SU-DHL-6 (cell line): ENCODE measurements around the gene CT55.

ENCODE experiments used
- EZH2phosphoT487 ChIP-seq: fragments of 200-600 bp; sonication (generic), shearing (Covaris generic); conservative IDR thresholded peaks from 2 replicates; pipeline ENCODE4 v1.6.1; 2018; ENCODE audit warnings: mild to moderate bottlenecking, antibody characterized with exemption, low read length, moderate library complexity, mixed read lengths
- TF ChIP-seq, protein P1 (sequence below): fragments of 200-600 bp; sonication (generic); IDR thresholded peaks from one replicate; pipeline ENCODE4 v1.5.1; 2017; ENCODE audit warnings: antibody characterized with exemption, mild to moderate bottlenecking, low read length, moderate library complexity; ENCODE audit not compliant: insufficient read depth, poor library complexity, severe bottlenecking

DNA sequence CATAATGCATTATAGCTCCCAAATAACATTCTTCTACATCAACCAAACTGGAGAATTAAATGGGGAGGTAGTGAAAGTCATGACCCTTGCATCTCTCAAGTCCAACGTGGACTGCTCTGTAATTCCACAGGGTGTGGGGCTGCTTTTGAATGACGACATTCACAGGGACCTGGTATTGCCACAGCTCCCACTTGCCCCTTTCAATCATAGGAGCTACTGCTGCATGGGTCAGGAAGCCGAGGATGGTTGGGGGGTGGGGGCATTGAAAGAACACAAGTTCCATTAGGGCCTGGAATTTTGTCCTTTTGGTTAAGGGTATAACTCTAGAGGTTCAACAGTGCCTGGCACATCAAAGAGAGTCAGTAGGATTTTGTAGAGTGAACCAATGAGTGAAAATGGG is 7.4 kb upstream of the CT55 start:
- TF ChIP-seq, protein P1, sequence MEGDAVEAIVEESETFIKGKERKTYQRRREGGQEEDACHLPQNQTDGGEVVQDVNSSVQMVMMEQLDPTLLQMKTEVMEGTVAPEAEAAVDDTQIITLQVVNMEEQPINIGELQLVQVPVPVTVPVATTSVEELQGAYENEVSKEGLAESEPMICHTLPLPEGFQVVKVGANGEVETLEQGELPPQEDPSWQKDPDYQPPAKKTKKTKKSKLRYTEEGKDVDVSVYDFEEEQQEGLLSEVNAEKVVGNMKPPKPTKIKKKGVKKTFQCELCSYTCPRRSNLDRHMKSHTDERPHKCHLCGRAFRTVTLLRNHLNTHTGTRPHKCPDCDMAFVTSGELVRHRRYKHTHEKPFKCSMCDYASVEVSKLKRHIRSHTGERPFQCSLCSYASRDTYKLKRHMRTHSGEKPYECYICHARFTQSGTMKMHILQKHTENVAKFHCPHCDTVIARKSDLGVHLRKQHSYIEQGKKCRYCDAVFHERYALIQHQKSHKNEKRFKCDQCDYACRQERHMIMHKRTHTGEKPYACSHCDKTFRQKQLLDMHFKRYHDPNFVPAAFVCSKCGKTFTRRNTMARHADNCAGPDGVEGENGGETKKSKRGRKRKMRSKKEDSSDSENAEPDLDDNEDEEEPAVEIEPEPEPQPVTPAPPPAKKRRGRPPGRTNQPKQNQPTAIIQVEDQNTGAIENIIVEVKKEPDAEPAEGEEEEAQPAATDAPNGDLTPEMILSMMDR: no peak
- no peak for TF ChIP-seq EZH2phosphoT487
